HepG2 (cell line): Measurements from ENCODE around the gene AADACL2.
"Not testable (repeated sequence)": the region's sequence is repeated elsewhere in the genome, so short reads cannot be mapped to it uniquely, and the experiment has no call there.

ENCODE experiments used
- CTCF ChIP-seq: sonication (generic); formaldehyde crosslinking; IDR thresholded peaks from 2 replicates; pipeline ENCODE4 v1.5.0; 2020; ENCODE audit warnings: mild to moderate bottlenecking, missing genetic modification reagents, moderate library complexity
- ELF3 ChIP-seq: IDR thresholded peaks from 2 replicates; pipeline ENCODE4 v1.6.1; 2016; ENCODE audit warnings: missing genetic modification reagents, missing compliant biosample characterization
- EP300 ChIP-seq, 3 experiments: sonication (generic) in 1 of 3; formaldehyde crosslinking in 1 of 3; IDR thresholded peaks; 2 replicates each; pipeline versions ENCODE4 v1.5.1 to v1.6.1; 2011 to 2020; ENCODE audit warnings: low read depth in 2 of 3, low read length in 2 of 3, borderline replicate concordance in 1 of 3, improper control_type of control experiment in 1 of 3, mild to moderate bottlenecking in 1 of 3, missing genetic modification reagents in 1 of 3, moderate library complexity in 1 of 3
- EZH2 ChIP-seq: conservative IDR thresholded peaks from 2 replicates; pipeline ENCODE4 v1.6.1; 2012; ENCODE audit warnings: mild to moderate bottlenecking, low read depth, low read length, moderate library complexity
- HDAC6 ChIP-seq: fragments of 200-600 bp; sonication (generic); IDR thresholded peaks from 2 replicates; pipeline ENCODE4 v1.7.0; 2017; ENCODE audit warnings: mild to moderate bottlenecking, antibody characterized with exemption, low read length, low read depth
- RFX5 ChIP-seq: IDR thresholded peaks from 2 replicates; pipeline ENCODE4 v1.6.1; 2011; ENCODE audit warnings: low read depth, low read length, improper control_type of control experiment
- SP1 ChIP-seq, 2 experiments: fragments of 450-650 bp in 1 of 2; sonication (generic) in 1 of 2; formaldehyde crosslinking in 1 of 2; IDR thresholded peaks; 2 replicates each; pipeline versions ENCODE4 v1.4.0 to v1.6.1; 2016 to 2020; ENCODE audit warnings: missing genetic modification reagents in 1 of 2
- TEAD3 ChIP-seq: optimal IDR thresholded peaks from 2 replicates; pipeline ENCODE3; 2016; ENCODE audit warnings: borderline replicate concordance
- ZNF879 ChIP-seq: sonication (generic); formaldehyde crosslinking; IDR thresholded peaks from 2 replicates; pipeline ENCODE4 v1.8.1; 2023; ENCODE audit warnings: missing genetic modification reagents
- TF ChIP-seq, protein P1 (sequence below): fragments of 450-650 bp; IDR thresholded peaks from 2 replicates; pipeline ENCODE4 v1.6.1; 2017; ENCODE audit warnings: mild to moderate bottlenecking
- TF ChIP-seq, protein P2 (sequence below): sonication (generic); formaldehyde crosslinking; IDR thresholded peaks from 2 replicates; pipeline ENCODE4 v1.5.0; 2020; ENCODE audit warnings: mild to moderate bottlenecking, missing genetic modification reagents

DNA sequence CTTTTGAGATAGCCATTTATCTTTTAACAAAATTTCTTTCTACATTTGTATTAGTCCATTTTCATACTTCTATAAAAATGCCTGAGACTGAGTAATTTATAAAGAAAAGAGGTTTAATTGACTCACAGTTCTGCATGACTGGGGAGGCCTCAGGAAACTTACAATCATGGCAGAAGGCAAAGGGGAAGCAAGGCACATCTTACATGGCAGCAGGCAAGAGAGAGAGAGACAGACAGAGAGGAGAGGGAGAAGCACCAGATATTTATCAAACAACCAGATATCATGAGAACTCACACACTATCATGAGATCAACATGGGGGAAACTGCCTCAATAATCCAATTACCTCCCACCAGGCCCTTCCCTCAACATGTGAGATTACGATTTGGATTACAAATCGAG is 57.0 kb downstream of the AADACL2 start:
- not testable (repeated sequence) for TF ChIP-seq EP300 (IDR thresholded peaks at IDR 0.05; ENCODE audit: low read depth in 2 of 2, low read length in 2 of 2); EP300 (CRISPR knock-in tag; IDR thresholded peaks at IDR 0.05; ENCODE audit: borderline replicate concordance); ELF3 (CRISPR knock-in tag); HDAC6; ZNF879; RFX5; TEAD3 (CRISPR knock-in tag); CTCF (CRISPR knock-in tag); EZH2; SP1 (IDR thresholded peaks at IDR 0.05); SP1 (CRISPR knock-in tag; IDR thresholded peaks at IDR 0.05)
- TF ChIP-seq, protein P1, sequence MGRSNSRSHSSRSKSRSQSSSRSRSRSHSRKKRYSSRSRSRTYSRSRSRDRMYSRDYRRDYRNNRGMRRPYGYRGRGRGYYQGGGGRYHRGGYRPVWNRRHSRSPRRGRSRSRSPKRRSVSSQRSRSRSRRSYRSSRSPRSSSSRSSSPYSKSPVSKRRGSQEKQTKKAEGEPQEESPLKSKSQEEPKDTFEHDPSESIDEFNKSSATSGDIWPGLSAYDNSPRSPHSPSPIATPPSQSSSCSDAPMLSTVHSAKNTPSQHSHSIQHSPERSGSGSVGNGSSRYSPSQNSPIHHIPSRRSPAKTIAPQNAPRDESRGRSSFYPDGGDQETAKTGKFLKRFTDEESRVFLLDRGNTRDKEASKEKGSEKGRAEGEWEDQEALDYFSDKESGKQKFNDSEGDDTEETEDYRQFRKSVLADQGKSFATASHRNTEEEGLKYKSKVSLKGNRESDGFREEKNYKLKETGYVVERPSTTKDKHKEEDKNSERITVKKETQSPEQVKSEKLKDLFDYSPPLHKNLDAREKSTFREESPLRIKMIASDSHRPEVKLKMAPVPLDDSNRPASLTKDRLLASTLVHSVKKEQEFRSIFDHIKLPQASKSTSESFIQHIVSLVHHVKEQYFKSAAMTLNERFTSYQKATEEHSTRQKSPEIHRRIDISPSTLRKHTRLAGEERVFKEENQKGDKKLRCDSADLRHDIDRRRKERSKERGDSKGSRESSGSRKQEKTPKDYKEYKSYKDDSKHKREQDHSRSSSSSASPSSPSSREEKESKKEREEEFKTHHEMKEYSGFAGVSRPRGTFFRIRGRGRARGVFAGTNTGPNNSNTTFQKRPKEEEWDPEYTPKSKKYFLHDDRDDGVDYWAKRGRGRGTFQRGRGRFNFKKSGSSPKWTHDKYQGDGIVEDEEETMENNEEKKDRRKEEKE, result not testable (repeated sequence)
- TF ChIP-seq, protein P2, sequence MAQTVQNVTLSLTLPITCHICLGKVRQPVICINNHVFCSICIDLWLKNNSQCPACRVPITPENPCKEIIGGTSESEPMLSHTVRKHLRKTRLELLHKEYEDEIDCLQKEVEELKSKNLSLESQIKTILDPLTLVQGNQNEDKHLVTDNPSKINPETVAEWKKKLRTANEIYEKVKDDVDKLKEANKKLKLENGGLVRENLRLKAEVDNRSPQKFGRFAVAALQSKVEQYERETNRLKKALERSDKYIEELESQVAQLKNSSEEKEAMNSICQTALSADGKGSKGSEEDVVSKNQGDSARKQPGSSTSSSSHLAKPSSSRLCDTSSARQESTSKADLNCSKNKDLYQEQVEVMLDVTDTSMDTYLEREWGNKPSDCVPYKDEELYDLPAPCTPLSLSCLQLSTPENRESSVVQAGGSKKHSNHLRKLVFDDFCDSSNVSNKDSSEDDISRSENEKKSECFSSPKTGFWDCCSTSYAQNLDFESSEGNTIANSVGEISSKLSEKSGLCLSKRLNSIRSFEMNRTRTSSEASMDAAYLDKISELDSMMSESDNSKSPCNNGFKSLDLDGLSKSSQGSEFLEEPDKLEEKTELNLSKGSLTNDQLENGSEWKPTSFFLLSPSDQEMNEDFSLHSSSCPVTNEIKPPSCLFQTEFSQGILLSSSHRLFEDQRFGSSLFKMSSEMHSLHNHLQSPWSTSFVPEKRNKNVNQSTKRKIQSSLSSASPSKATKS (CRISPR knock-in tag), result not testable (repeated sequence)
